Activated CD8-positive, alpha-beta T cell treated with anti-CD3 and anti-CD28 coated beads for 36 hours (primary cell): ENCODE results near the gene PRPH2. TPM values are rescaled to one million over a fixed set of nuclear protein-coding genes. Genes with fewer than 3 reads are reported as not detected.
"Not testable (repeated sequence)": the region's sequence is repeated elsewhere in the genome, so short reads cannot be mapped to it uniquely, and the experiment has no call there.

Source experiments
- ATAC-seq: fragments of 200-7000 bp; cut with Tn5 transposase; one replicate; pipeline ENCODE4 v1.10.0; 2021; ENCODE audit warnings: mild to moderate bottlenecking, moderate library complexity
- CTCF ChIA-PET: fragments of 350-600 bp; sonication (Branson Sonifier 250); formaldehyde crosslinking; loops from one replicate; lab custom pipeline; 2021; ENCODE audit warnings: antibody characterized with exemption; lab: Charles Lee
- POLR2A ChIA-PET: fragments of 350-600 bp; sonication (Branson Sonifier 250); formaldehyde crosslinking; loops from one replicate; lab custom pipeline; 2021; ENCODE audit warnings: antibody characterized with exemption; lab: Charles Lee
- DNase-seq: peaks from one replicate; pipeline ENCODE4 v3.0.0-alpha.2; 2020
- H3K27ac Mint-ChIP-seq: one replicate; pipeline ENCODE4 v1.8.0; 2021; ENCODE audit warnings: mild to moderate bottlenecking, mixed read lengths
- H3K27me3 Mint-ChIP-seq: one replicate; pipeline ENCODE4 v1.8.0; 2021; ENCODE audit warnings: mixed read lengths
- H3K36me3 Mint-ChIP-seq: one replicate; pipeline ENCODE4 v1.8.0; 2021; ENCODE audit warnings: low read depth, mixed read lengths
- H3K4me1 Mint-ChIP-seq: one replicate; pipeline ENCODE4 v1.8.0; 2021; ENCODE audit warnings: low read depth, mixed read lengths
- H3K4me3 Mint-ChIP-seq: one replicate; pipeline ENCODE4 v1.8.0; 2021; ENCODE audit warnings: mild to moderate bottlenecking, moderate library complexity, mixed read lengths
- H3K9me3 Mint-ChIP-seq: one replicate; pipeline ENCODE4 v1.8.0; 2021; ENCODE audit warnings: mixed read lengths
- CTCF ChIP-seq: fragments of 200-600 bp; IDR thresholded peaks from one replicate; pipeline ENCODE4 v1.8.0; 2022; ENCODE audit warnings: antibody characterized with exemption, mild to moderate bottlenecking
- intact Hi-C: fragments of 100-400 bp; cut with micrococcal nuclease; formaldehyde crosslinking; loops from one replicate; pipeline ENCODE4 v1.10.0; 2022
- total RNA-seq, 2 experiments: library from RNA; stranded (reverse); gene quantifications; one replicate each; pipeline ENCODE4 v1.2.3, GENCODE V29; 2021

The PRPH2 gene
- total RNA-seq, 2 experiments from 2014 or later, result not detected

DNA sequence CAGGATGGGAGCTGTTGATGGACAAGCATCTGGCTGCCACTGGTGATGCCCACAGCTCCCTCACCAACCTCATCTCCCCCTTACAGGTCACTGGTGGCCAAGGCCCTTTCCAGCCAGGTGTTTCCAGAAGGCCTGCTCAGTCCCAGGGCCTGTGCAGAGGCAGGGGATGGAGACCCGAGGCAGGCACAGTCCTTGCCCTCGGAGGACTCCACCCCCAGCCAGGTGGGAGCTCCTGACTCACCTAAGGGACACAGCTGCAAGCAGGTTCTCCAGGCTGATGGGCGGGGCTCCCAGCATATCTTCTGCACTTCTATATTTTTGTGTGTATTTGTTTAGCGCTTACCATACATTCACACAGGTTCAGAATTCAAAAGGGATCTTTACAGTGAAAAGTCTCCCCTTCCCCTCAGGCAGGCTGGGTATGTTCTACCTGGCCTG, 17.4 kb downstream of the PRPH2 start:
- Mint-ChIP-seq H3K9me3 (no peaks in the 10 kb centered on the region), H3K4me3 (no peak overlapping the region), H3K27ac (no peak overlapping the region), H3K27me3 (no peaks in the 10 kb centered on the region), H3K36me3 (no peaks in the 10 kb centered on the region), H3K4me1 (no peaks in the 10 kb centered on the region)
- POLR2A ChIA-PET, result no interaction called here
- DNase-seq (no peak), ATAC-seq (no peak)
- intact Hi-C loops, result no loop called here
- TF ChIP-seq CTCF, result no peak
- CTCF ChIA-PET, result interaction anchor here (1.0 to 1.3 kb wide), 3 partner anchors 21 to 194 kb away, joined by 3 read pairs; no protein-coding TSS in a partner anchor

DNA sequence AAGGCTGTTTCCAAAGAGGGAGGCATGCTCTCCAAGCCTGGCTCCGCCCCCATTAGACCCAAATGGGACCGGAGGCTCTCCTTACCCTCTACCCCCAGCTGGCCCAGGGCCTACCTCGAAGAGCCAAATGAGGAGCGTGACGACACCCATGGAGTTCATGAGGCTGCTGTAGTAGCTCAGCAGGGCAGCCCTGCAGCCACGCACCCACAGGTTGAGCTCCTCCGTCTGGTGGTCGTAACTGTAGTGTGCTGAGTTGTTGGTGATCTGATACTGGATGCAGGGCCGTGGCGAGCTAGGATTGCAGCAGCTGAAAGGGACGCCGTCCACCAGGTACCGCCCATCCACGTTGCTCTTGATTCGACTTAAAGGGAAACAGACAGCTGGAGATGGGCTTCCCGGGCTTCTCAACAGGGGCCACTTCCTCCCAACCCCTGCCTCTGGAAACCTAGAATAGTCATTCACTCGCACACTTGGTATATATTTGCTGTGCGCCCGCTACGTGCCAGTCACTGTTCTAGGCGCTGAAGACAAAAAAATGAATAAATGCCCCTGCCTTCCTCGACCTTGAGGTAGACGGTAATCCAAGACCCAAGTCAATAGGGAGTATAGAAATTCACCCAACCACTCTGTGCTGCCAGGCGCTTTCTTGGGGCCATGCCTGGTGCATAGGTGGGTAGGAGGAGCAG, 18.0 kb downstream of the PRPH2 start:
- Mint-ChIP-seq H3K4me3 (no peak overlapping the region), H3K36me3 (no peaks in the 10 kb centered on the region), H3K27ac (no peak overlapping the region), H3K9me3 (no peaks in the 10 kb centered on the region), H3K27me3 (no peaks in the 10 kb centered on the region), H3K4me1 (no peaks in the 10 kb centered on the region)
- intact Hi-C loops, result no loop called here
- no peak for TF ChIP-seq CTCF
- CTCF ChIA-PET, result interaction anchor here (0.8 to 1.4 kb wide), 3 partner anchors 11 to 195 kb away, joined by 3 read pairs; no protein-coding TSS in a partner anchor
- POLR2A ChIA-PET, result interaction anchor here (0.8 kb wide), 1 partner anchor 13 kb away, joined by 3 read pairs; no protein-coding TSS in a partner anchor
- ATAC-seq (no peak), DNase-seq (no peak)

DNA sequence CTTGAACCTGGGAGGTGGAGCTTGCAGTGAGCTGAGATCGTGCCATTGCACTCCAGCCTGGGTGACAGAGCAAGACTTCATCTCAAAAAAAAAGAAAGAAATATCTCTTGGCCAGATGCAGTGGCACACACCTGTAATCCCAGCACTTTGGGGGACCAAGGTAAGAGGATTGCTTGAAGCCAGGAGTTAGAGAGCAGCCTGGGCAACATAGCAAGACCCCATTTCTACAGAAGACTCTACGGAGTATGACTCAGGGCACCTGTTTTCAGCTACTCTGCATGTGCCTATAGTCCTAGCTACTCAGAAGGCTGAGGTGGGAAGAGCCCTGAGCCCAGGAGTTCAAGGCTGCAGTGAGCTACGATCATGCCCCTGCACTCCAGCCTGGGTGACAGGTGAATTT, 19.6 kb downstream of the PRPH2 start:
- POLR2A ChIA-PET, result interaction anchor here (0.8 kb wide), 1 partner anchor 23 kb away, joined by 3 read pairs; no protein-coding TSS in a partner anchor

DNA sequence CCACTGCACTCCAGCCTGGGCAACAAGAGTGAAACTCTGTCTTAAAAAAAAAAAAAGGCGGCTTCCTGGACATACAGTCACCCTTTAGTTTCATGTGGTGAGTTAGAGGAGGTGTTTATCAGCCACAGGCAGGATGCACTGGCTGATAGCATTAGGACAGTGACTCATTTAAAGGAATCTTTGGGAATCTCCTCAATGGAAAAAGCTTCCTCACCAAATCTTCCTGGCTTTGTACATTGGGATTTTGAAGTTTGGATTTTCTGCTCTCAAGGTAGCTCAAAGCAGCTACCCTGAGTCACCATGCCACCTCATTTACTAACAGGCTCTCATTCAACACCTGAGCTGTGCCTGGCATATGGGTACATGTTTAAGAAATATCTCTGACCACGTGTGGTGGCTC, 20.2 kb downstream of the PRPH2 start:
- H3K27ac Mint-ChIP-seq, result no peak overlapping the region
- no peaks in the 10 kb centered on the region for H3K4me1 Mint-ChIP-seq
- CTCF ChIA-PET, result interaction anchor here (1.0 to 1.5 kb wide), 3 partner anchors 20 to 174 kb away, joined by 3 to 7 read pairs (median 5); no protein-coding TSS in a partner anchor
- no peaks in the 10 kb centered on the region for H3K27me3 Mint-ChIP-seq
- no peaks in the 10 kb centered on the region for H3K9me3 Mint-ChIP-seq
- DNase-seq, result peak; percentile 15
- no peak for TF ChIP-seq CTCF
- H3K36me3 Mint-ChIP-seq, result no peaks in the 10 kb centered on the region
- intact Hi-C loops, result no loop called here
- ATAC-seq, result no peak
- H3K4me3 Mint-ChIP-seq, result no peak overlapping the region
- POLR2A ChIA-PET, result interaction anchor here (0.8 kb wide), 1 partner anchor 23 kb away, joined by 3 read pairs; no protein-coding TSS in a partner anchor

More for the DNA sequence above, 19.6 kb downstream of the PRPH2 start:
- H3K36me3 Mint-ChIP-seq, ATAC-seq, H3K4me1 Mint-ChIP-seq, H3K9me3 Mint-ChIP-seq, H3K27me3 Mint-ChIP-seq, DNase-seq, H3K27ac Mint-ChIP-seq, H3K4me3 Mint-ChIP-seq, intact Hi-C loops: not testable (repeated sequence)
- CTCF ChIA-PET, result interaction anchor here (0.7 to 1.5 kb wide), 3 partner anchors 24 to 174 kb away, joined by 3 to 7 read pairs (median 5); no protein-coding TSS in a partner anchor

- ATAC-seq (no peak), DNase-seq (no peak)
- H3K27me3 Mint-ChIP-seq, result no peaks in the 10 kb centered on the region
- H3K36me3 Mint-ChIP-seq, result peaks cover 14% of the 10 kb centered on the region
- peaks cover 14% of the 10 kb centered on the region for H3K4me1 Mint-ChIP-seq
- H3K4me3 Mint-ChIP-seq, result no peak overlapping the region
- POLR2A ChIA-PET, result interaction anchor here (1.0 to 1.7 kb wide), 3 partner anchors 23 to 203 kb away, joined by 3 to 5 read pairs (median 4); no protein-coding TSS in a partner anchor
- H3K27ac Mint-ChIP-seq, result no peak overlapping the region
- CTCF ChIA-PET, result interaction anchor here (2.1 to 7.8 kb wide), 2 partner anchors 28 to 36 kb away, joined by 6 to 39 read pairs; no protein-coding TSS in a partner anchor
- intact Hi-C loops, result no loop called here
- TF ChIP-seq CTCF, result no peak
- no peaks in the 10 kb centered on the region for H3K9me3 Mint-ChIP-seq
Observed at GRCh38 chr6:42698217-42698616, 24.2 kb downstream of the PRPH2 start.
